Osteocyte (in vitro differentiated cells): ENCODE results near the gene ATP11A. TPM values are rescaled to one million over a fixed set of nuclear protein-coding genes. Genes with fewer than 3 reads are reported as not detected.
"Not testable (repeated sequence)": the region's sequence is repeated elsewhere in the genome, so short reads cannot be mapped to it uniquely, and the experiment has no call there.

Experiments used
- DNase-seq: peaks from one replicate; pipeline ENCODE4 v3.0.0; 2021; ENCODE audit warnings: mixed read lengths; ENCODE audit not compliant: unreplicated experiment; ENCODE audit errors: extremely low spot score
- H3K27ac Mint-ChIP-seq: one replicate; pipeline ENCODE4 v1.8.0; 2021; ENCODE audit warnings: mild to moderate bottlenecking, mixed read lengths; ENCODE audit not compliant: unreplicated experiment
- H3K27me3 Mint-ChIP-seq: one replicate; pipeline ENCODE4 v1.8.0; 2021; ENCODE audit warnings: mixed read lengths; ENCODE audit not compliant: unreplicated experiment
- H3K36me3 Mint-ChIP-seq: one replicate; pipeline ENCODE4 v1.8.0; 2021; ENCODE audit warnings: mixed read lengths; ENCODE audit not compliant: unreplicated experiment
- H3K4me1 Mint-ChIP-seq: one replicate; pipeline ENCODE4 v1.8.0; 2021; ENCODE audit warnings: mixed read lengths; ENCODE audit not compliant: unreplicated experiment
- H3K4me3 Mint-ChIP-seq: one replicate; pipeline ENCODE4 v1.8.0; 2021; ENCODE audit warnings: mild to moderate bottlenecking, moderate library complexity, mixed read lengths; ENCODE audit not compliant: unreplicated experiment
- H3K9me3 Mint-ChIP-seq: one replicate; pipeline ENCODE4 v1.8.0; 2021; ENCODE audit warnings: mixed read lengths; ENCODE audit not compliant: unreplicated experiment
- CTCF ChIP-seq: fragments of 200-600 bp; sonication (generic); IDR thresholded peaks from 2 replicates; pipeline ENCODE4 v1.5.0; 2021; ENCODE audit warnings: antibody characterized with exemption, mild to moderate bottlenecking, moderate library complexity
- total RNA-seq: library from RNA; stranded (reverse); gene quantifications from 2 replicates; pipeline ENCODE4 v1.2.1, GENCODE V29; 2021

ATP11A gene
- total RNA-seq, 1 donor from 2014 or later, result 15.7 TPM

DNA sequence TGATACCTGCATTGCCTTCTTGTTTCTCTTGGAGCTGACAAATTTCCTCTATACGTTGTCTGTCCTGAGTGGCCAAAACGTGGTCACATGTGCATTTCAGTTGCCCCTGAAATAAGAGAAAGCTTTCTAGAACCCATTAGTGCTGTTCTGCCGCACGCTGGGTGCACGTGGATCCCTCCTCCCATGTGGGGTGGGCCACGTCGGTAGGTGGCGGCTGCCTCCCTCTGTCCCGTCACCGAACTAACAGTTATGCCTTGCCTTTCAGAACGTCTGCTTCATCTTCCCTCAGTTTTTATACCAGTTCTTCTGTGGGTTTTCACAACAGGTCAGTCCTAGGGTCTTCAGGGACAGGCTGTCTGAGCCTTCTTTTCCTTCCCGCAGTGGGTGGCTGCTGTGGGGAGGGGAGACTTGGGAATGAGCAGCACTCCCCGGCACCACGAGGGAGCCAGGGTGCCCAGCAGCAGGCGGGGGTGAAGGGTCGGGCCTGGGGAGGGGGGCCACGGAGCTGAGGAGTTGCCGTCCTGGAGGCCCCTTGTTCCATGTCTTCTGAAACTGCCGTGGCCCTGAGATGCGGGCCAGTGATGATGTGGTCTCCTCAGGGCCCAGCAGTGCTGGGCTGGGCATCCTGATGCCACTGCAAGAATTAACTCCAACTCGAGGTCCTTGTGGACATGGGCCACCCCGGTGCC, 169.4 kb downstream of the ATP11A start:
- no peaks in the 10 kb centered on the region for H3K9me3 Mint-ChIP-seq
- no peak overlapping the region for H3K27ac Mint-ChIP-seq
- H3K4me3 Mint-ChIP-seq, result no peak overlapping the region
- TF ChIP-seq CTCF, result no peak
- no peaks in the 10 kb centered on the region for H3K27me3 Mint-ChIP-seq
- H3K36me3 Mint-ChIP-seq, result peaks cover 5% of the 10 kb centered on the region
- peaks cover 5% of the 10 kb centered on the region for H3K4me1 Mint-ChIP-seq
- no peak for DNase-seq

- Mint-ChIP-seq H3K9me3 (no peaks in the 10 kb centered on the region), H3K4me1 (peaks cover 5% of the 10 kb centered on the region), H3K4me3 (no peak overlapping the region), H3K36me3 (peaks cover 5% of the 10 kb centered on the region), H3K27ac (no peak overlapping the region), H3K27me3 (no peaks in the 10 kb centered on the region)
- DNase-seq, result no peak
- no peak for TF ChIP-seq CTCF
These were observed 170.0 kb downstream of the ATP11A start for GRCh38 chr13:112859817-112860190.

DNA sequence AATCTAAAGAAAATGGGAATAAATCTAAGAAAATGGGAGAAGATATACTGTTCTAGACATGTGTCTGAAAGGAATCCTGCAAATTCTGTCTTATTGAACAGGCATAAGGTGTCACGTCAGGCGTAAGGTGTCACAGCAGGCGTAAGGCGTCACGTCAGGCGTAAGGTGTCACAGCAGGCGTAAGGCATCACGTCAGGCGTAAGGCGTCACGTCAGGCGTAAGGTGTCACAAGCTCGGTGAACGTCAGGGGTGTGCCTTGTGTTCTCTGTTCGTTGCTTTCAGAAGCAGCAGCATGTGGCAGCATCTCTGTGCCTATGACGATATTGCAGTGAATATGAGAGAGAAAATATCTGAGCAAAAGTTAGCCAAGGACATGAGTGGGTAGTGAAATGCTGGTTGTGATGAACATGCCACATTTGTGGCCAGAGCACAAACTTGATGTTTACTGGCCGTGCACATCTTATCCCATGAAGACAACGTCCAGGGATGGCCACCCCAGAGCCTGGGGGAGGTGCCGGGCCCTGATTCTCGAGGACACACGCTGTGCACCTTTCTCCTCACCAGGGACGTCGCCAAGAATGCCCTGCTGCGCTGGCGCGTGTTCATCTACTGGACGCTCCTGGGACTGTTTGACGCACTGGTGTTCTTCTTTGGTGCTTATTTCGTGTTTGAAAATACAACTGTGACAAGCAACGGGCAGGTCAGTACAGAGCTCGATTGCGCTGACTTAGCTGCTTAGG, 172.2 kb downstream of the ATP11A start:
- Mint-ChIP-seq H3K9me3 (no peaks in the 10 kb centered on the region), H3K4me1 (peaks cover 5% of the 10 kb centered on the region), H3K36me3 (peaks cover 5% of the 10 kb centered on the region), H3K4me3 (no peak overlapping the region), H3K27me3 (no peaks in the 10 kb centered on the region), H3K27ac (no peak overlapping the region)
- no peak for DNase-seq
- no peak for TF ChIP-seq CTCF

GRCh38 chr13:112863356-112863755, 173.5 kb downstream of the ATP11A start:
- H3K36me3 Mint-ChIP-seq, H3K4me3 Mint-ChIP-seq, H3K9me3 Mint-ChIP-seq: not testable (repeated sequence)

GRCh38 chr13:112865478-112865877, 175.6 kb downstream of the ATP11A start:
- not testable (repeated sequence) for H3K4me3 Mint-ChIP-seq, H3K36me3 Mint-ChIP-seq, H3K9me3 Mint-ChIP-seq, H3K4me1 Mint-ChIP-seq, DNase-seq, H3K27ac Mint-ChIP-seq, H3K27me3 Mint-ChIP-seq

More at GRCh38 chr13:112863356-112863755, 173.5 kb downstream of the ATP11A start:
- H3K27me3 Mint-ChIP-seq, H3K27ac Mint-ChIP-seq, DNase-seq, H3K4me1 Mint-ChIP-seq: not testable (repeated sequence)

DNA sequence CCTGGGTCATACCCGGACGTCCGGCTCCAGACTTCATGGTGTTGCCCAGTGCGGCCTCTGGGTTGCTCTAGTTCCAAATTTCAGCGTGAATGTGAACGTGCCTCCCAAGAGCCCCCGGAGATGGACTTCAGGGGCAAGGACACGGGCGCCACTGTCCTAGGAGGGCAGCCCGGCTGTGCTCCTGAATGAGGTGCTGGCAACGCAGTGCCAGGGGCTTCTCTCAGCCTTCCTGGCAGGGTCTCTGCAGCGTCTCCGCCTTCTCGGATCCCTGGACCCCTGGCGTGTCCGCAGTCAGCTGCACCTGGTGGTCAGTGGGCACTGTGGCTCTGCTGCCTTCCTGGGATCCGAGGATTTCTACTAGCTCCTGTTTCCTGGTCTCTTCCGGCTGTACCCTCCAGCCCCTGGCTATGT, 177.5 kb downstream of the ATP11A start:
- Mint-ChIP-seq H3K36me3 (no peaks in the 10 kb centered on the region), H3K27ac (no peak overlapping the region), H3K27me3 (no peaks in the 10 kb centered on the region), H3K9me3 (no peaks in the 10 kb centered on the region), H3K4me3 (no peak overlapping the region), H3K4me1 (no peaks in the 10 kb centered on the region)
- no peak for DNase-seq
- no peak for TF ChIP-seq CTCF
